Immature natural killer cell (primary cell): Measurements from ENCODE around the gene GREB1. TPM values are rescaled to one million over a fixed set of nuclear protein-coding genes. Genes with fewer than 3 reads are reported as not detected.

ENCODE experiments used
- DNase-seq, 3 donors: peaks; one replicate each; pipeline ENCODE4 v3.0.0; 2022; ENCODE audit warnings: mixed read lengths in 1 of 3
- H3K27ac Mint-ChIP-seq, 6 donors: one replicate each; pipeline ENCODE4 v1.8.0; 2020; ENCODE audit warnings: mixed read lengths in 6 of 6, mild to moderate bottlenecking in 5 of 6, inconsistent platforms in 4 of 6, moderate library complexity in 3 of 6
- H3K27me3 Mint-ChIP-seq, 3 donors: one replicate each; pipeline ENCODE4 v1.8.0; 2020 to 2021; ENCODE audit warnings: low read depth in 3 of 3, mild to moderate bottlenecking in 3 of 3, mixed read lengths in 3 of 3, moderate library complexity in 3 of 3, inconsistent platforms in 1 of 3
- H3K36me3 Mint-ChIP-seq, 3 donors: one replicate each; pipeline ENCODE4 v1.8.0; 2020; ENCODE audit warnings: mixed read lengths in 3 of 3, inconsistent platforms in 2 of 3, mild to moderate bottlenecking in 2 of 3
- H3K4me1 Mint-ChIP-seq, 2 donors: one replicate each; pipeline ENCODE4 v1.8.0; 2020; ENCODE audit warnings: inconsistent platforms in 2 of 2, mild to moderate bottlenecking in 2 of 2, mixed read lengths in 2 of 2, moderate library complexity in 1 of 2
- H3K4me3 Mint-ChIP-seq, 5 donors: one replicate each; pipeline ENCODE4 v1.8.0; 2020; ENCODE audit warnings: mild to moderate bottlenecking in 5 of 5, mixed read lengths in 5 of 5, inconsistent platforms in 3 of 5, moderate library complexity in 3 of 5
- H3K9me3 Mint-ChIP-seq, 6 donors: one replicate each; pipeline ENCODE4 v1.8.0; 2020; ENCODE audit warnings: mild to moderate bottlenecking in 6 of 6, mixed read lengths in 6 of 6, inconsistent platforms in 4 of 6, moderate library complexity in 3 of 6
- polyA plus RNA-seq, 3 donors: library from polyadenylated mRNA; unstranded; fragments of 300-500 nt; fragmentation: Illumina TruSeq; gene quantifications; one replicate each; pipeline ENCODE4 v1.2.3, GENCODE V29; 2021

Gene GREB1
- polyA plus RNA-seq, 3 donors from 2014 or later, result 0.41 TPM; not detected in 2

GRCh38 chr2:11633923-11634478 lies 100.2 kb downstream of the GREB1 start:
- no peak for DNase-seq
- Mint-ChIP-seq H3K27me3 (peaks cover 0 to 4% (median 2%) of the 10 kb centered on the region in 3 donors), H3K27ac (no peak overlapping the region), H3K36me3 (peaks cover 0 to 3% (median 0%) of the 10 kb centered on the region in 3 donors), H3K9me3 (peaks cover 0 to 2% (median 0%) of the 10 kb centered on the region in 6 donors), H3K4me3 (no peak overlapping the region), H3K4me1 (no peaks in the 10 kb centered on the region)

- DNase-seq, result no peak
- H3K27me3 Mint-ChIP-seq, result peaks cover 0 to 4% (median 2%) of the 10 kb centered on the region in 3 donors
- peaks cover 0 to 2% (median 0%) of the 10 kb centered on the region in 6 donors for H3K9me3 Mint-ChIP-seq
- no peak overlapping the region for H3K27ac Mint-ChIP-seq
- H3K36me3 Mint-ChIP-seq, result peaks cover 0 to 4% (median 3%) of the 10 kb centered on the region in 3 donors
- no peaks in the 10 kb centered on the region for H3K4me1 Mint-ChIP-seq
- no peak overlapping the region for H3K4me3 Mint-ChIP-seq
Measured at GRCh38 chr2:11634584-11634983, 100.7 kb downstream of the GREB1 start.

GRCh38 chr2:11635141-11635540 lies 101.3 kb downstream of the GREB1 start:
- H3K9me3 Mint-ChIP-seq, result peaks cover 0 to 2% (median 0%) of the 10 kb centered on the region in 6 donors
- H3K27ac Mint-ChIP-seq, result no peak overlapping the region
- H3K27me3 Mint-ChIP-seq, result peaks cover 0 to 4% (median 2%) of the 10 kb centered on the region in 3 donors
- no peak for DNase-seq
- peaks cover 0 to 4% (median 3%) of the 10 kb centered on the region in 3 donors for H3K36me3 Mint-ChIP-seq
- H3K4me1 Mint-ChIP-seq, result no peaks in the 10 kb centered on the region
- H3K4me3 Mint-ChIP-seq, result no peak overlapping the region

GRCh38 chr2:11636593-11637295 lies 102.9 kb downstream of the GREB1 start:
- no peak overlapping the region for H3K4me3 Mint-ChIP-seq
- H3K4me1 Mint-ChIP-seq, result no peaks in the 10 kb centered on the region
- H3K9me3 Mint-ChIP-seq, result peaks cover 0 to 2% (median 0%) of the 10 kb centered on the region in 6 donors
- peaks cover 0 to 4% (median 3%) of the 10 kb centered on the region in 3 donors for H3K36me3 Mint-ChIP-seq
- no peak for DNase-seq
- H3K27ac Mint-ChIP-seq, result no peak overlapping the region
- peaks cover 0 to 4% (median 0%) of the 10 kb centered on the region in 3 donors for H3K27me3 Mint-ChIP-seq

- Mint-ChIP-seq H3K27me3 (no peaks in the 10 kb centered on the region), H3K27ac (no peak overlapping the region), H3K9me3 (peaks cover 0 to 2% (median 0%) of the 10 kb centered on the region in 6 donors), H3K4me1 (no peaks in the 10 kb centered on the region), H3K4me3 (no peak overlapping the region), H3K36me3 (peaks cover 0 to 4% (median 3%) of the 10 kb centered on the region in 3 donors)
- no peak for DNase-seq
Measured at GRCh38 chr2:11637546-11637945, 103.7 kb downstream of the GREB1 start.

- H3K27ac Mint-ChIP-seq, result no peak overlapping the region
- no peak overlapping the region for H3K4me3 Mint-ChIP-seq
- peaks cover 0 to 2% (median 0%) of the 10 kb centered on the region in 6 donors for H3K9me3 Mint-ChIP-seq
- no peak for DNase-seq
- no peaks in the 10 kb centered on the region for H3K4me1 Mint-ChIP-seq
- no peaks in the 10 kb centered on the region for H3K27me3 Mint-ChIP-seq
- peaks cover 0 to 7% (median 3%) of the 10 kb centered on the region in 3 donors for H3K36me3 Mint-ChIP-seq
Measured at GRCh38 chr2:11639503-11639902, 105.7 kb downstream of the GREB1 start.

GRCh38 chr2:11640132-11640531 lies 106.3 kb downstream of the GREB1 start:
- no peak overlapping the region for H3K4me3 Mint-ChIP-seq
- no peaks in the 10 kb centered on the region for H3K27me3 Mint-ChIP-seq
- H3K4me1 Mint-ChIP-seq, result no peaks in the 10 kb centered on the region
- peaks cover 0 to 7% (median 0%) of the 10 kb centered on the region in 3 donors for H3K36me3 Mint-ChIP-seq
- H3K27ac Mint-ChIP-seq, result no peak overlapping the region
- peaks cover 0 to 2% (median 0%) of the 10 kb centered on the region in 6 donors for H3K9me3 Mint-ChIP-seq
- DNase-seq, result no peak

GRCh38 chr2:11642972-11643371 lies 109.1 kb downstream of the GREB1 start:
- Mint-ChIP-seq H3K27me3 (peaks cover 0 to 3% (median 0%) of the 10 kb centered on the region in 3 donors), H3K4me3 (no peak overlapping the region), H3K9me3 (no peaks in the 10 kb centered on the region), H3K36me3 (peaks cover 0 to 7% (median 0%) of the 10 kb centered on the region in 3 donors), H3K4me1 (no peaks in the 10 kb centered on the region), H3K27ac (no peak overlapping the region)
- no peak for DNase-seq

GRCh38 chr2:11644293-11644692 lies 110.4 kb downstream of the GREB1 start:
- no peak overlapping the region for H3K4me3 Mint-ChIP-seq
- H3K27ac Mint-ChIP-seq, result no peak overlapping the region
- no peaks in the 10 kb centered on the region for H3K4me1 Mint-ChIP-seq
- no peaks in the 10 kb centered on the region for H3K9me3 Mint-ChIP-seq
- peaks cover 0 to 3% (median 0%) of the 10 kb centered on the region in 3 donors for H3K27me3 Mint-ChIP-seq
- no peak for DNase-seq
- H3K36me3 Mint-ChIP-seq, result peaks cover 0 to 6% (median 0%) of the 10 kb centered on the region in 3 donors

GRCh38 chr2:11646530-11646929 lies 112.7 kb downstream of the GREB1 start:
- Mint-ChIP-seq H3K4me1 (no peaks in the 10 kb centered on the region), H3K9me3 (no peaks in the 10 kb centered on the region)

GRCh38 chr2:11647834-11648600 lies 114.2 kb downstream of the GREB1 start:
- H3K4me1 Mint-ChIP-seq, result no peaks in the 10 kb centered on the region

More at GRCh38 chr2:11646530-11646929, 112.7 kb downstream of the GREB1 start:
- DNase-seq, result no peak
- Mint-ChIP-seq H3K4me3 (no peak overlapping the region), H3K27ac (no peak overlapping the region), H3K27me3 (peaks cover 2 to 7% (median 3%) of the 10 kb centered on the region in 3 donors), H3K36me3 (peaks cover 0 to 3% (median 0%) of the 10 kb centered on the region in 3 donors)

GRCh38 chr2:11649093-11649492 lies 115.2 kb downstream of the GREB1 start:
- H3K4me3 Mint-ChIP-seq, result no peak overlapping the region

More at GRCh38 chr2:11647834-11648600, 114.2 kb downstream of the GREB1 start:
- Mint-ChIP-seq H3K27me3 (peaks cover 2 to 9% (median 3%) of the 10 kb centered on the region in 3 donors), H3K27ac (no peak overlapping the region), H3K36me3 (peaks cover 0 to 3% (median 0%) of the 10 kb centered on the region in 3 donors), H3K9me3 (no peaks in the 10 kb centered on the region), H3K4me3 (no peak overlapping the region)
- no peak for DNase-seq

GRCh38 chr2:11651856-11652548 lies 118.2 kb downstream of the GREB1 start:
- no peak overlapping the region for H3K27ac Mint-ChIP-seq
- no peaks in the 10 kb centered on the region for H3K9me3 Mint-ChIP-seq
- no peaks in the 10 kb centered on the region for H3K36me3 Mint-ChIP-seq
- no peak overlapping the region for H3K4me3 Mint-ChIP-seq
- peaks cover 2 to 9% (median 3%) of the 10 kb centered on the region in 3 donors for H3K27me3 Mint-ChIP-seq
- DNase-seq, result no peak
- no peaks in the 10 kb centered on the region for H3K4me1 Mint-ChIP-seq

More at GRCh38 chr2:11649093-11649492, 115.2 kb downstream of the GREB1 start:
- Mint-ChIP-seq H3K27ac (no peak overlapping the region), H3K4me1 (no peaks in the 10 kb centered on the region), H3K9me3 (no peaks in the 10 kb centered on the region), H3K36me3 (no peaks in the 10 kb centered on the region), H3K27me3 (peaks cover 2 to 9% (median 6%) of the 10 kb centered on the region in 3 donors)
- DNase-seq, result no peak
